VCaP (cell line): ENCODE measurements around the gene LYSMD3.

ENCODE experiments used
- H3K27ac ChIP-seq: fragments of 450-650 bp; 2 replicates; pipeline ENCODE4 v1.5.1; 2017
- CTCF ChIP-seq: fragments of 450-650 bp; conservative IDR thresholded peaks from 2 replicates; pipeline ENCODE4 v1.5.1; 2017; ENCODE audit warnings: mild to moderate bottlenecking, moderate library complexity

Gene LYSMD3

DNA sequence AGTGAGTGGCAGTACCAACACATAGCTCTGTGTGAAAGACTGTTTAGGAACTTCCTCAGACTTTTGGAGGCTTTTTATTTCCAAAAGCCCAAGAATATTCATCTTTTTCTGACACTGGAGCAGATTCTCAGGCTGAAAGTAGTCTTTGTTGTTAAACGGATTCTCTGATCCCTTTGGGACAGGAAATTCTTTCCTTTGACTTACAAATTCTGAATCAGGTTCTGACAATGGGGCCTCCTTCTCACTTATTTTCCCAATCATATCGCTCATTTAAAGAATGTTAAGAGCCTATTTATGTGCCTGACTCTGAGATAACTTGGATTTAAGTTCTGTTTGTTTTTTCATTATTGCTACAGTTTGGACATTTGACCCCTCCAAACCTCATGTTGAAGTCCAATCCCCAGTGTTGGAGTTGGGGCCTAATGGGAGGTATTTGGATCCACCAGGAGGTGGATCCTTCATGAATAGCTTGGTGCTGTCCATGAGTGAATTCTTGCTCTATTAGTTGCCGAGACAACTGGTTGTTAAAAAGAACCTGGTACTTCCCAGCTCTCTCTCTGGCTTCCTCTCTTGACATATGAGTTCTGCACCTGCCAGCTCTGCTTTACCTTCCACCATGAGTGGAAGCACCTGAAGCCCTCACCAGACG lies 25.1 kb upstream of the LYSMD3 start:
- no peak overlapping the region for H3K27ac ChIP-seq

DNA sequence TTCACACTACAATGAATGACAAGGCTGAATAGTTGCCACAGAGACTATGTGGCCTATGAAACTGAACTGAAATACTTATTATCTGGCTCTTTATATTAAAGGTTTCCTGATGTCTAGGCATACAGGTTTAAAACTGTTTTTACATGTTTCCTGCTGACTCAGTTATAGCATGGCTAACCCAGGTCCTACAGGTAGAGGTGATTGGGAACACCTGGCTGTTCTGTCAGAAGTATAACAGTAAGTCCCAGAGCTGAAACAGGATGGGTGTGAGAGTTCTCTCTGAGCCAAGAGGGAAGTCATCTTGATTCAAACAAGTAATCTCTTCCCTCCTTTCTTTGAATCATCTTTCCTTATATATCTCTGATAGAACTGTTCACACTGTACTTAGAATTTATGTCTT lies 24.3 kb upstream of the LYSMD3 start:
- no peak overlapping the region for H3K27ac ChIP-seq
- no peak for TF ChIP-seq CTCF

More for the DNA sequence above, 25.1 kb upstream of the LYSMD3 start:
- no peak for TF ChIP-seq CTCF

DNA sequence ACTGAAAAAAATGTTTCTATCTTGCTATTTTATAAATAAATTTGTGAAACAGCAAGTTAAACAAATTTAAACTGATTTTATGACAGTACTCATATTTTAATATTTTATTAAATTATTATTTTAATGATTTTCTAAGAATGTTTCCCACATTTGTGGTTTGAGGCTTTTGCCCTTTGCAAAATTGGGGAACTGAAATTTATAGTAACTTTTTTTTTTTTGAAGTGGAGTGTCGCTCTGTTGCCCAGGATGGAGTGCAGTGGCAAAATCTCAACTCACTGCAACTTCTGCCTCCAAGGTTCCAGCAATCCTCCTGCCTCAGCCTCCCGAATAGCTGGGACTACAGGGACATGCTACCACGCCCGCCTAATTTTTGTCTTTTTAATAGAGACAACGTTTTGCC lies 22.0 kb upstream of the LYSMD3 start:
- no peak for TF ChIP-seq CTCF

DNA sequence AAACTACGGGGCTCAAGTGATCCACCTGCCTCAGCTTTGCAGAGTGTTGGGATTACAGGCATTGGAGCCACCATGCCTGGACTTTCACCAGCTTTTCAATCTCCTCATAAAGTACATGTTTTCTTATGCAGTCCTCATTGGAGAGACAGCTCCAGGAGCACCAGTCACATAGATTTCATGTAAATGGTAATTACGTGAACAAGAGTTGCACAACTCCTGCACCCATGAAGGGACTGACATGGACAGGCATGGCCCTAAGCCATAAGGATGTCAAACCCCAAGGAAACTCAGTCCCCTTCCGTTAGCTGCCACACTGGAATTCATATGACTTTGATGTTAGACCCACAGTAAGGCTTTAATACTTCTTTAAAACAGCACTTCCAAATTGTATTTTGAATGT lies 21.6 kb upstream of the LYSMD3 start:
- H3K27ac ChIP-seq, result no peak overlapping the region
- TF ChIP-seq CTCF, result no peak

More for the DNA sequence above, 22.0 kb upstream of the LYSMD3 start:
- H3K27ac ChIP-seq, result no peak overlapping the region

DNA sequence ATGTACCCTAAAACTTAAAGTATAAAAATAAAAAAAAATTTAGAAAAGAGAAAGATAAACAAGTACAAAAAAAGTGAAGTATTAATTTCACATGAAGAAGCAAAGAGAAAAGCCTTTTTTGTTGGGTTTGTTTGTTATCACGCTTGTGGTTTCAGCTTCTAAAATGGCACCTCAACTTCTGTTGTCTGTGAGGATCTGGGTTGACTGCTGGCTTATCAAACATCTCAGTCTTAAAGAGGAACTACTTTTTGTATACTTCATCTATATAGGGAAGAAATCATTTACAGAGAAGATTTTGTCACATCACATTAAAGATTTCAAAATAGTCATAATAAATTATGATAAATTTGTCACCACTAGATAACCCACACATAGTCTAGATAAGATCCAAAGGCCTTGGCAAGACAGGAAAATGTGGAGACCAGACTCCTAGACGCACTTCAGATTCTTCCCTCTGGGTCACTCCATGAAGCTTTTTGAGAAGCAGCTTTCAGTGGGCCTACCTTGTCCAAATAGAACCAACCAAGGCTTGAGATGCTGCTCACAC lies 20.4 kb upstream of the LYSMD3 start:
- TF ChIP-seq CTCF, result no peak
- H3K27ac ChIP-seq, result no peak overlapping the region

DNA sequence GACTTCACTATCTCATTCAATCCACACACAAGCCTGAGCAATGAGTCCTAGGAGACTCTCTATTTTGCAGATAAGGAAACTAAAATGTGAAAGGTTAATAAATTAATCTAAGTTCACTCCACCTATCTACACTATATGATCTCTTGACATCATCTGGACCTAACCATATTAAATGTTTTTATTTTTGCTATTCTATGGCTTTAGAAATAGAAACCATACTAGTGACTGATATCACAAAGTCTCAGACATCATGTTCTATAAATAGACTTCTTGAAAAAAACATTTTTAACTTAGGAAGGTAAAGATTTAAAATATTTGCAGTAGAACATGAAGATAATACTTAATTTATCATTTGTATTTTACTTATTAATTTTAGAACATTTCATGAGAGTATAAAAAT lies 19.8 kb upstream of the LYSMD3 start:
- no peak for TF ChIP-seq CTCF
- no peak overlapping the region for H3K27ac ChIP-seq

DNA sequence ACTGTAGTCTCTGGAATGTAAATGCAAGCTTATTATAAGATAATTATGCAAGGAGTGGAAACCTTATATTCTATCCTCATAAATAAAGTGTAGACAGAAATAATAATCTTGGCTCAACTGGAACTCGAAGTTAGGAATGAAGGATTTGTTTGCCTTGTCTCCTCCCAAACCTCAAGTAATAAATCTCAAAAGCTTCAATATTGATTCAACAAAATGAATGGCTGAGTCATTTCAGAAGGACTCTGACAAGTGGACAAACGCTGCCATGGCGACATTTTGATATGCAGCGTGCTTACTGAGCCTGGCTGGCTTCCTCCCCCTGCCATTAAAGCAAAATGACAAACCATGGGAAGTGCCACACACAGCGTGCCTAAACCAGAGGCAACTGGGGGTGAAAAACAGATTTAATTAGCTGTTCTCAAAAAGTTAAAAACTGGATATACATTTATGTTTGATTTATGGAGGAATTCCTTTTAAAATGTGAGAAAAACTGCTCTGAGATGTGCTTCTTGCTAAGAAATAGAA lies 18.7 kb upstream of the LYSMD3 start:
- no peak overlapping the region for H3K27ac ChIP-seq
- no peak for TF ChIP-seq CTCF
